Gastroesophageal sphincter (tissue), 4 donors: ENCODE measurements around the gene GMPR. TPM values are rescaled to one million over a fixed set of nuclear protein-coding genes. Genes with fewer than 3 reads are reported as not detected.

Experiments
- small RNA-seq, 4 donors: library from RNA; depleted of rRNA; stranded (forward); fragments of <200 nt; gene quantifications; one replicate each; pipeline ENCODE3, GENCODE V24; 2016
- total RNA-seq, 4 donors: library from RNA; depleted of rRNA; stranded (reverse); fragments of >200 nt; gene quantifications; one replicate each; pipeline ENCODE4 v1.1.0, GENCODE V29; 2016

GMPR gene
- total RNA-seq, 4 donors from 2014 or later: 18.2 to 71.5 (median 45.6) TPM

Small RNA genes within 50 kb of the gene (small RNA-seq; reads per million reads assigned to genes)
- 0 reads per million in 4 donors for gene RF00019
- gene RNU6-1114P: 0 reads per million in 4 donors

Other genes starting within 250 kb of the GMPR start
- gene MYLIP, start 109.5 kb upstream of the GMPR start, total RNA-seq: 100 to 1,000 TPM in 1 of 4 donors, 10 to 100 TPM in 3; 49.9 to 131 (median 79.3) TPM